ENCODE measurements around the gene COMMD7. TPM values are rescaled to one million over a fixed set of nuclear protein-coding genes. Genes with fewer than 3 reads are reported as not detected.

The COMMD7 gene
- total RNA-seq, 1 experiment from 2014 or later: 42.3 TPM

DNA sequence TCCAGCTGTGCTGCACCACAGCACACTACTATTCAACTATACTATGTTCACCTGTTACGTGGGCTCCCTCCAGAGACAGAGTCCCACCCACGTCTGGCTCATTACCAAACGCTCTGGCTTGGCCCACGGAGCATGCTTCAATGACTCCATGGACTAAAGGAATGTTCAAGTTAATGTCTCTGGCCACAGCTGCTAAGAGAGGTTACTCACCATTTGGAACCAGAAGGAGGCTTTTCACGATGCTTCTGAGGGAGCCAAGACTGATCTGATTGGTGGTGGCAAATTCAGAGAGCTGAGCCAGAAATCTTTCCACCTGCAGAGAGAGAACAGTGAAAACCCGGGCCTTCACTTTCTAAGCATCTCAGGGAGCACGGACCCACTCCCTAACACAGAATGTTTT lies 15.6 kb downstream of the COMMD7 start:
- CTCF ChIA-PET: no interaction called here
- 0 out of 2 replicates have a peak, but pooled peaks cover 7% of the 10 kb centered on the region for H3K79me2 ChIP-seq (ENCODE audit: low read depth)
- no peak for DNase-seq
- POLR2A ChIA-PET (ENCODE audit: unreplicated experiment): no interaction called here
- peaks cover 28% of the 10 kb centered on the region for H3K4me1 ChIP-seq (replicated peaks; ENCODE audit: insufficient read depth)
- no peak overlapping the region for H3K4me2 ChIP-seq
- intact Hi-C loops (cut with micrococcal nuclease; ENCODE audit: unreplicated experiment): no loop called here
- H2AFZ ChIP-seq: no peak overlapping the region
- TF ChIP-seq EZH2 (IDR thresholded peaks at IDR 0.05; ENCODE audit: low read depth): no peak
- TF ChIP-seq, protein P1, sequence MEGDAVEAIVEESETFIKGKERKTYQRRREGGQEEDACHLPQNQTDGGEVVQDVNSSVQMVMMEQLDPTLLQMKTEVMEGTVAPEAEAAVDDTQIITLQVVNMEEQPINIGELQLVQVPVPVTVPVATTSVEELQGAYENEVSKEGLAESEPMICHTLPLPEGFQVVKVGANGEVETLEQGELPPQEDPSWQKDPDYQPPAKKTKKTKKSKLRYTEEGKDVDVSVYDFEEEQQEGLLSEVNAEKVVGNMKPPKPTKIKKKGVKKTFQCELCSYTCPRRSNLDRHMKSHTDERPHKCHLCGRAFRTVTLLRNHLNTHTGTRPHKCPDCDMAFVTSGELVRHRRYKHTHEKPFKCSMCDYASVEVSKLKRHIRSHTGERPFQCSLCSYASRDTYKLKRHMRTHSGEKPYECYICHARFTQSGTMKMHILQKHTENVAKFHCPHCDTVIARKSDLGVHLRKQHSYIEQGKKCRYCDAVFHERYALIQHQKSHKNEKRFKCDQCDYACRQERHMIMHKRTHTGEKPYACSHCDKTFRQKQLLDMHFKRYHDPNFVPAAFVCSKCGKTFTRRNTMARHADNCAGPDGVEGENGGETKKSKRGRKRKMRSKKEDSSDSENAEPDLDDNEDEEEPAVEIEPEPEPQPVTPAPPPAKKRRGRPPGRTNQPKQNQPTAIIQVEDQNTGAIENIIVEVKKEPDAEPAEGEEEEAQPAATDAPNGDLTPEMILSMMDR (conservative IDR thresholded peaks at IDR 0.05): no peak
- H3K36me3 ChIP-seq (ENCODE audit: low read depth): peaks cover 10% of the 10 kb centered on the region; the same call in 1 of the 2 replicates
- BruUV-seq (replicated peaks): no TSS peak
- no peaks in the 10 kb centered on the region for H3K9me3 ChIP-seq (ENCODE audit: insufficient read depth, low read depth)
- H3K9me2 ChIP-seq (ENCODE audit: insufficient read depth): no peaks in the 10 kb centered on the region
- peaks cover 5% of the 10 kb centered on the region; the same call in 1 of the 2 replicates for H4K20me1 ChIP-seq (ENCODE audit: insufficient read depth)
- no peak overlapping the region for H3K27ac ChIP-seq
- no peak overlapping the region for H3K4me3 ChIP-seq
- peaks cover 24% of the 10 kb centered on the region for H3F3A ChIP-seq (ENCODE audit: insufficient read depth, low read depth)
- no peaks in the 10 kb centered on the region for H3K27me3 ChIP-seq (ENCODE audit: insufficient read depth, low read depth)

DNA sequence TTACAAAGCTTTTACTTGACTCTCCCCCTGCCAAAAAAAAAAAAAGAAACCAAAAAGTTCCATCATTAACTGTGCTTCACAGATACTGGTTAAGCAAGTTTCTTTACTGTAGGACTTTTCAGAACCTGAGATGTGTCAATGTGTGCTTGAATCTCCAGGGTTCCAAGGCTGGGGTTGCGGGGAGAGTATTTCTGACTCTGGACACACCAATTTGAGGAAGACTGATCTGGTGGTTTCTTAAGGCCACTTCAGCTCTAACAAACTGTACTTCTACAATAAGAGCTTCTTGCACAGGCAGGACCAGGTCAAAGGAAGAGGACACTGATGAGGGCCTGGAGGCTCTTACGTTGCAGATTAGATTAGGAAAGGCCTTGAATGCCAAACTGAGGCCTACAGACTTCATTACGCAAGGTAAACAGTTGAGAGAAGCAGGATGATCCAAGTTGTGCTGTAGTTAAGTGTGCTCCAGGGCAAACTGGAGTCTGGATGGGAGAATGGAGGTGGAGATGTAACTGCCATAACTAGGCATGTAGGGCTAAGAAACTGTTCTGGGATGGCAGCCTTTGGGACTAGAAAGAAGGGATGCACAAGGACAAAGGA lies 24.4 kb downstream of the COMMD7 start:
- Histone ChIP-seq H3K79me2 (ENCODE audit: low read depth) (no peaks in the 10 kb centered on the region), H3K4me2 (no peak overlapping the region), H3K27me3 (ENCODE audit: insufficient read depth, low read depth) (no peaks in the 10 kb centered on the region), H2AFZ (no peak overlapping the region), H3F3A (ENCODE audit: insufficient read depth, low read depth) (peaks cover 12% of the 10 kb centered on the region; the same call in 1 of the 2 replicates), H4K20me1 (ENCODE audit: insufficient read depth) (no peaks in the 10 kb centered on the region), H3K36me3 (ENCODE audit: low read depth) (no peaks in the 10 kb centered on the region; the same call in 1 of the 2 replicates), H3K4me1 (replicated peaks; ENCODE audit: insufficient read depth) (no peaks in the 10 kb centered on the region; the same call in 1 of the 2 replicates), H3K9me2 (ENCODE audit: insufficient read depth) (no peaks in the 10 kb centered on the region), H3K27ac (no peak overlapping the region), H3K9me3 (ENCODE audit: insufficient read depth, low read depth) (no peaks in the 10 kb centered on the region), H3K4me3 (no peak overlapping the region)
- POLR2A ChIA-PET (ENCODE audit: unreplicated experiment): no interaction called here
- TF ChIP-seq, protein P1 (conservative IDR thresholded peaks at IDR 0.05): no peak
- no peak for TF ChIP-seq EZH2 (IDR thresholded peaks at IDR 0.05; ENCODE audit: low read depth)
- no peak for DNase-seq
- CTCF ChIA-PET: no interaction called here
- intact Hi-C loops (cut with micrococcal nuclease; ENCODE audit: unreplicated experiment): no loop called here
- no TSS peak for BruUV-seq (replicated peaks)

DNA sequence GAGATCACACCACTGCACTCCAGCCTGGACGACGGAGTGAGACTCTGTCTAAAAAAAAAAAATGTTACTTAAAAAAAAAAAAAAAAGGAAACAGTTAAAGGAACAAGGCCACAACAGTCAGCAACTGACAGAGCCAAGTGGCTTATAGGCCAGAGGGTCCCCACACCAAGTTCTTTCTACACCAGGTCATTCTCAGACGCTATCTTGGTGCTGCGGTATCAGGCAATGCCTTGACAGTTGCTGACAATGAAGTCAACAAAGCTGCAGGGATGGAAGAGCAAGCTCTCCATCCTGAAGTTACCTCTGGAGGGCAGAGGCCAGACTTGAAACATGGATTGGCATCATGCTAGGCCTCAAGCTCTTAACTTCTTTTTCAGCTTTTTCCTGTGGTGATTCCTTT lies 31.9 kb downstream of the COMMD7 start:
- Histone ChIP-seq H3K36me3 (ENCODE audit: low read depth) (no peaks in the 10 kb centered on the region), H2AFZ (no peak overlapping the region), H3K4me2 (no peak overlapping the region), H3K4me3 (no peak overlapping the region), H3F3A (ENCODE audit: insufficient read depth, low read depth) (no peaks in the 10 kb centered on the region), H3K79me2 (ENCODE audit: low read depth) (no peaks in the 10 kb centered on the region), H3K4me1 (replicated peaks; ENCODE audit: insufficient read depth) (no peaks in the 10 kb centered on the region), H4K20me1 (ENCODE audit: insufficient read depth) (no peaks in the 10 kb centered on the region), H3K27ac (no peak overlapping the region), H3K9me2 (ENCODE audit: insufficient read depth) (no peaks in the 10 kb centered on the region), H3K27me3 (ENCODE audit: insufficient read depth, low read depth) (no peaks in the 10 kb centered on the region), H3K9me3 (ENCODE audit: insufficient read depth, low read depth) (no peaks in the 10 kb centered on the region)
- no TSS peak for BruUV-seq (replicated peaks)
- TF ChIP-seq EZH2 (IDR thresholded peaks at IDR 0.05; ENCODE audit: low read depth): no peak
- TF ChIP-seq, protein P1 (conservative IDR thresholded peaks at IDR 0.05): no peak
- POLR2A ChIA-PET (ENCODE audit: unreplicated experiment): no interaction called here
- no peak for DNase-seq
- CTCF ChIA-PET: no interaction called here
- intact Hi-C loops (cut with micrococcal nuclease; ENCODE audit: unreplicated experiment): no loop called here
